ENCODE measurements around the gene ANAPC7.

ANAPC7 gene

DNA sequence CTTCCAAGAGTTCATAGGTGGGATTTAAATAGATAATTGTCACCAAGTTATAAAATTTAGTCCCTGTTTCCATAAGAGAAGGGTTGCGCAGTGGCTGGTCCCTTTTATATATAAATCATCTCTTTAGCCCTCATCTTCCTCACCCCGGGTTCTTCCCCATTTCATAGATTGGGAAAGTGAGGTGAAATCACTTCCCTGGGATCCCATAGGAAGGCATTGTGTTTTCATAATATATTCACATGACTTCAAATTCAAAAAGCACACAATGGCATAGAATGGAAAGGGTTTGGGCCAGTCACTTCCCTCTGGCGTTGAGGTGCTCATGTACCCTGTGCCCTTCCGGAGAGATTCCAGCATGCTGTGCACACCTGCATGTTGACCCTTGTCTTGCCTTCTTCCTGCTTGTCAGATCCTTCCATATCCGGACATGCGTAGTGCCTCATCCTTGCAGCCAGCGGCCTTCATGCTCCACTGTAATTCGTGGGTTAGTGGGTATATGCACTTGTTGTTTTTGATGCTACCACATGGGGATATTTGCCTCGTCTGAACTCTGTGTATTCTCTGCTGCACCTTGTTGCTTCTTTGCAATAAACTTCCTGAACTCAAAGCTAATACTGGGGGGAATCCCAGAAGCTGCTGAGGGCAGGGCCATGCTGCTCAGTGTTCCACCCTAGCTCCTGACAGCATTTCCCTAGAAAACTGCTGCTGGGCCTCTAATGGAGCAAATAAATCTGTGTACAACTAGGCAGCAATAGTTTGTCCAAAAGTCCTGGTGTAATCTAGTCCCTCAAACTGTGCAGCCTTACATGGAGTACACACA is 59.6 kb downstream of the ANAPC7 start:
- Histone ChIP-seq H2AFZ (ENCODE audit: low read depth, low read length, severe bottlenecking) (no peak overlapping the region), H3K27me3 (ENCODE audit: low read length) (no peaks in the 10 kb centered on the region), H3K36me3 (ENCODE audit: low read length) (peaks cover 71% of the 10 kb centered on the region), H4K20me1 (ENCODE audit: low read depth, low read length) (no peaks in the 10 kb centered on the region; the same call in 1 of the 2 replicates), H3K9ac (ENCODE audit: low read length) (no peak overlapping the region), H3K9me2 (replicated peaks; ENCODE audit: insufficient read depth, low read length) (no peaks in the 10 kb centered on the region), H3K9me3 (ENCODE audit: insufficient read depth, low read length) (no peaks in the 10 kb centered on the region), H3K79me2 (ENCODE audit: insufficient read depth, low read length) (peaks cover 3% of the 10 kb centered on the region; the same call in 1 of the 2 replicates), H3K27ac (ENCODE audit: low read depth, low read length) (no peak overlapping the region), H3K4me2 (ENCODE audit: low read depth, low read length, poor library complexity, severe bottlenecking) (no peak overlapping the region), H3K4me3 (ENCODE audit: insufficient read depth, low read length, poor library complexity, severe bottlenecking) (no peak overlapping the region), H3F3A (ENCODE audit: insufficient read depth) (peaks cover 8% of the 10 kb centered on the region; the same call in 1 of the 2 replicates)
- no peak for TF ChIP-seq EZH2phosphoT487 (conservative IDR thresholded peaks at IDR 0.05; ENCODE audit: low read length)
- TF ChIP-seq, protein P1, sequence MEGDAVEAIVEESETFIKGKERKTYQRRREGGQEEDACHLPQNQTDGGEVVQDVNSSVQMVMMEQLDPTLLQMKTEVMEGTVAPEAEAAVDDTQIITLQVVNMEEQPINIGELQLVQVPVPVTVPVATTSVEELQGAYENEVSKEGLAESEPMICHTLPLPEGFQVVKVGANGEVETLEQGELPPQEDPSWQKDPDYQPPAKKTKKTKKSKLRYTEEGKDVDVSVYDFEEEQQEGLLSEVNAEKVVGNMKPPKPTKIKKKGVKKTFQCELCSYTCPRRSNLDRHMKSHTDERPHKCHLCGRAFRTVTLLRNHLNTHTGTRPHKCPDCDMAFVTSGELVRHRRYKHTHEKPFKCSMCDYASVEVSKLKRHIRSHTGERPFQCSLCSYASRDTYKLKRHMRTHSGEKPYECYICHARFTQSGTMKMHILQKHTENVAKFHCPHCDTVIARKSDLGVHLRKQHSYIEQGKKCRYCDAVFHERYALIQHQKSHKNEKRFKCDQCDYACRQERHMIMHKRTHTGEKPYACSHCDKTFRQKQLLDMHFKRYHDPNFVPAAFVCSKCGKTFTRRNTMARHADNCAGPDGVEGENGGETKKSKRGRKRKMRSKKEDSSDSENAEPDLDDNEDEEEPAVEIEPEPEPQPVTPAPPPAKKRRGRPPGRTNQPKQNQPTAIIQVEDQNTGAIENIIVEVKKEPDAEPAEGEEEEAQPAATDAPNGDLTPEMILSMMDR (IDR thresholded peaks at IDR 0.05; ENCODE audit: insufficient read depth, low read length, poor library complexity, severe bottlenecking): no peak

DNA sequence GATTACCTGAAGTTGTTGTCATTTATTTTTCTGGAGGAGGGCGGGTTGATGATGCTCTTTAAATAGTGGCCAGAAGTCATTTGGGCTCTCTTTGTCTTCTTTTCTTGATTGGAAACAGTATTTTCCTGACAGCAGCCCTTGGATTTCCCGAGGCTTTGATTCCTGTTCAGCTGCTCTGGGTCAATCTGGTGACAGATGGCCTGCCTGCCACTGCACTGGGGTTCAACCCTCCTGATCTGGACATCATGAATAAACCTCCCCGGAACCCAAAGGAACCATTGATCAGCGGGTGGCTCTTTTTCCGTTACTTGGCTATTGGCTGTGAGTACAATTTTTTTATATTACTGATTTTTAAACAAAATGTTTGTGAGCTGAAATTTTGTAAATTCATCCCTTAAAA is 60.4 kb downstream of the ANAPC7 start:
- Histone ChIP-seq H3K9me3 (ENCODE audit: insufficient read depth, low read length) (no peaks in the 10 kb centered on the region), H3K4me3 (ENCODE audit: insufficient read depth, low read length, poor library complexity, severe bottlenecking) (no peak overlapping the region), H3K9me2 (replicated peaks; ENCODE audit: insufficient read depth, low read length) (no peaks in the 10 kb centered on the region), H3K36me3 (ENCODE audit: low read length) (peaks cover 75% of the 10 kb centered on the region), H3K79me2 (ENCODE audit: insufficient read depth, low read length) (peaks cover 3% of the 10 kb centered on the region; the same call in 1 of the 2 replicates), H2AFZ (ENCODE audit: low read depth, low read length, severe bottlenecking) (no peak overlapping the region), H3K9ac (ENCODE audit: low read length) (no peak overlapping the region), H4K20me1 (ENCODE audit: low read depth, low read length) (no peaks in the 10 kb centered on the region; the same call in 1 of the 2 replicates), H3K27me3 (ENCODE audit: low read length) (no peaks in the 10 kb centered on the region), H3F3A (ENCODE audit: insufficient read depth) (peaks cover 8% of the 10 kb centered on the region; the same call in 1 of the 2 replicates), H3K27ac (ENCODE audit: low read depth, low read length) (no peak overlapping the region), H3K4me2 (ENCODE audit: low read depth, low read length, poor library complexity, severe bottlenecking) (no peak overlapping the region)
- no peak for TF ChIP-seq EZH2phosphoT487 (conservative IDR thresholded peaks at IDR 0.05; ENCODE audit: low read length)
- TF ChIP-seq, protein P1 (IDR thresholded peaks at IDR 0.05; ENCODE audit: insufficient read depth, low read length, poor library complexity, severe bottlenecking): no peak

DNA sequence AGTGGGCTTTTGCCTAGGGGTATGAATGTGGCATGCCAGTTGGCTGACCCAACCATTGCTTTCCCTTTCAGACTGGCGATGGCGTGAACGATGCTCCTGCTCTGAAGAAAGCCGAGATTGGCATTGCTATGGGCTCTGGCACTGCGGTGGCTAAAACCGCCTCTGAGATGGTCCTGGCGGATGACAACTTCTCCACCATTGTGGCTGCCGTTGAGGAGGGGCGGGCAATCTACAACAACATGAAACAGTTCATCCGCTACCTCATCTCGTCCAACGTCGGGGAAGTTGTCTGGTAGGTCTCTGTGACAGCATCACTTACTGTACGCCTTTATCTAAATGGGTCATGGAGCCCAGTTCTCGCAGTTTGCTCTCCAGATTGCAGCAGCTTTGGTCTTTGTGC is 61.4 kb downstream of the ANAPC7 start:
- no peak overlapping the region for H3K4me2 ChIP-seq (ENCODE audit: low read depth, low read length, poor library complexity, severe bottlenecking)
- no peaks in the 10 kb centered on the region; the same call in 1 of the 2 replicates for H4K20me1 ChIP-seq (ENCODE audit: low read depth, low read length)
- no peaks in the 10 kb centered on the region for H3K9me2 ChIP-seq (replicated peaks; ENCODE audit: insufficient read depth, low read length)
- H2AFZ ChIP-seq (ENCODE audit: low read depth, low read length, severe bottlenecking): no peak overlapping the region
- no peaks in the 10 kb centered on the region for H3K9me3 ChIP-seq (ENCODE audit: insufficient read depth, low read length)
- H3K4me3 ChIP-seq (ENCODE audit: insufficient read depth, low read length, poor library complexity, severe bottlenecking): no peak overlapping the region
- H3K36me3 ChIP-seq (ENCODE audit: low read length): peaks cover 68% of the 10 kb centered on the region
- TF ChIP-seq EZH2phosphoT487 (conservative IDR thresholded peaks at IDR 0.05; ENCODE audit: low read length): no peak
- TF ChIP-seq, protein P1 (IDR thresholded peaks at IDR 0.05; ENCODE audit: insufficient read depth, low read length, poor library complexity, severe bottlenecking): no peak
- H3K27me3 ChIP-seq (ENCODE audit: low read length): no peaks in the 10 kb centered on the region
- no peak overlapping the region for H3K9ac ChIP-seq (ENCODE audit: low read length)
- H3F3A ChIP-seq (ENCODE audit: insufficient read depth): peaks cover 6% of the 10 kb centered on the region; the same call in 1 of the 2 replicates
- peaks cover 3% of the 10 kb centered on the region; the same call in 1 of the 2 replicates for H3K79me2 ChIP-seq (ENCODE audit: insufficient read depth, low read length)
- H3K27ac ChIP-seq (ENCODE audit: low read depth, low read length): no peak overlapping the region

All from SU-DHL-6 (cell line).